Anterior cingulate cortex (tissue), 58 donors: ENCODE data around the gene IFT22.
A peak's percentile ranks its signal among the peaks of the same experiment; 100 is the strongest.
"Not testable (repeated sequence)": the region's sequence is repeated elsewhere in the genome, so short reads cannot be mapped to it uniquely, and the experiment has no call there.

Experiments
- DNase-seq, 58 donors: peaks; one replicate each; lab custom pipeline; 2025; lab: John Stamatoyannopoulos, UW

The IFT22 gene

DNA sequence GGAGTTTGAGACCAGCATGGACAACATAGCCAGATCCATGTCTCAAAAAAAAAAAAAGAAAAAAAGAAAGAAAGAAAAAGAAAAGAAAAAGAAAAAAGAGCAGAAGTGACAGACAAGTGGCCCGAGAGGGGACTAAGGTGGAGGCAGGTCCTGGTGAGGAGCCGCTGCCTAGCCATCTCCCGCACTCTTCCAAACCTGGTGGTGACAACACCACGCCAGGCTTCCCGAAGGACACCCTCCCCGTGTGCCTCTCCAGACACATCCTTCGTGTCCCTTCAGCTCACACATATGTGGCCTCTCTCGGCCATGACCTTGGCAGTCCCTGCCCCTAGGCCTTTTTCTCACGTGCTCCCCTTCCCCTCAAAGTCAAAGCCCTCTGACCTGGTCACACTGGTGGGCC lies 36.4 kb downstream of the IFT22 start:
- no peak for DNase-seq

DNA sequence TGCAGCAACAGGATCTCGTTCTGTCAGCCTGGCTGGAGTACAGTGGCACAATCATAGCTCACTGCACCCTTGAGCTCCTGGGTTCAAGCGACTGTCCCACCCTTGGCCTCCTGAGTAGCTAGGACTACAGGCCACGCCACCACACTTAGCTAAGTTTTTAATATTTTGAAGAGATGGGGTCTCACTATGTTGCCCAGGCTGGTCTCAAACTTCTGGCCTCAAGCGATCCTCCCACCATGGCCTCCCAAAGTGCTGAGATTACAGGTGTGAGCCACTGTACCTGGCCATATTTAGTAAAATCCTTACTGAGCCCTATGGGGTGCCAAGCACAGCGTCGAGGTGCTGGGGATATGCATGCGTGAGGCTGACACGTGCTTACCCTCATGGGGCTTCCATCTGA lies 40.7 kb downstream of the IFT22 start:
- not testable (repeated sequence) for DNase-seq

DNA sequence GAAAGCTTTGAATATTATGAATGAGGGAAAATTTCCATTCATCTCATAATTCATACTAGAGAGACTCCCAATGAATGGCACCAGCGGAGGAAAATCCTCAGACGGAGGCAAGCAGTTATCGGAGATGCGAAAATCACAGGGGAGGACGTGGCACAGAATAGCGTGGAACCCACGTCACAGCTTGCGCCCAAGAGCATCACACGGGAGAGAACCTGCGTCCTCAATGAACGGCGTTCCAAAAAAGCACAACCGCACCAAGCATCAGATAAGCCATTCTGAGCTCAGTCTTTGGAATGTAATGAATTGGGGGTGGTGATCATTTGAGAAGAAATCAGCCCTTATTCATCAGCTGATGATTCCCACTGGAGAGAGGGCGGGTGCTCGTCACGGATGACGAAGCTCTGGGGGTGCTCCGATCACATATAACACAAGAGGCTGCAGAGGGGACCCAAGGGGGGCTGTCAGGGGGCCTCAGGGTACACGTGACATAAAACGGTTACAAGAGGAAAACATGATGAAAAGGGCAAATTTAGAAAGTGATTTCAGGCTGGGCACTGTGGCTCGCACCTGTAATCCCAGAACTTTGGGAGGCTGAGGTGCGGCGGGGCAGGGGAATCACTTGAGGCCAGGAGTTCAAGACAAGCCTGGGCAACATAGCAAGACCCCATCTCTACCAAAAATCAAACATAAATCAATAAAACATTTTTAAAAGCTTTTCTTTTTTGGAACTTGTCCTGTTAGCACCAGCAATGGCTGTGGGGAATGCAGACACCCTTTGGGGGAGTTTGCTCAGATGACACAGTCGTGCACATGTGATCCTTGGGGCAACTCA lies 42.9 kb downstream of the IFT22 start:
- DNase-seq, result peak in 5 of 58 donors; percentile 7 to 38 (median 8)

DNA sequence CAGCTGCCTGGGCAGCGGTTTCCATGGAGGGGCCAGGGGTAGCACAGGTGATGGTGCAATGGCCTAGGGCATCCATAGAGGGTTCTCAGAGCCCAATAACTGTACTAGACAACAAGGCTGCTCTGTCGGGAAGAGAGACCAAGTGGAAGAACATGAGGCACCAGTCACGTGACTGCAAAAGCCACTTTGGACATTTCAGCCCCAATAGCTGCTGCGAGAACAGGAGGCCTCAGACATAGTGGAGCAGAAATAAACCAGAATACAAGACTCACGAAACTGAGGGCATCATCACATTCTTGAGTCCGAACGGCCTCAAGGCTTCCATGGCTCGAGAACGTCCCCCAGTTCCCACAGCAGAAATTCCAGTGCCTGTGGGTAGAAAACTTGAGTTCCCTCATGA lies 44.5 kb downstream of the IFT22 start:
- no peak for DNase-seq

DNA sequence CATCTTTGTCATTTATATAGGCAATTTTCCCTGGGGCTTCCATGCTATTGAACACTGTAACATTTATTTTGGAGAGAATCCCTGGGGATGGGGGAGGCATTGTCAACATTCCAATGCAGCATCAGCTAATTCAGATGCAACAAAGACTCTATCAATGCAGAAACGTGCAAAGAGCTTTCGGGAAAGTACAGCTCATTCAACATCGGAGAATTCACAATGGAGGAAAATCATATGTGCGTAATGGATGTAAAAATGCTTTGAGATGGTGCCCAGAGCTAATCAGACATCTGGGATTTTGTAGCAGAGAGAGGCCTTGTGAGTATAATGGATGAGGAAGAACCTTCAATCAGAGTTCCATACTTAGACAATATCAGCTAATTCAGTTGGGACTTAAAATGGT lies 48.4 kb downstream of the IFT22 start:
- DNase-seq, result peak in 3 of 58 donors; percentile 2 to 30 (median 19)

DNA sequence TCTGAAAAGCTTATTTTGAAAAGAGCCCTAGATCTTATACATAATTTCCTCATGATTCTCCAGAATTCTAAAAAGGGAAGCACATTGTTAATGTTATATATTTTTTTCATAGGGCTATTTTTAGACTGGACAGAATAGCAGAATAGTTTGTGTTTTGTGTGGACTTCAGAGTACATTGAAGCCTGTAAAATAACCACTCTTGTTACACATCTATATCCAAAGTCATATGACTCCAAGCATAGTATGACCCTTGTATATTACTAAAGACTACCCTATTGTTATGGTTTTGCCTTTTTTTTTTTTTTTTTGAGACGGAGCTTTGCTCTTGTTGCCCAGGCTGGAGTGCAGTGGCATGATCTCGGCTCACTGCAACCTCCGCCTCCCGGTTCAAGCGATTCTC lies 50.6 kb downstream of the IFT22 start:
- peak in 1 of 58 donors; percentile 19 for DNase-seq

DNA sequence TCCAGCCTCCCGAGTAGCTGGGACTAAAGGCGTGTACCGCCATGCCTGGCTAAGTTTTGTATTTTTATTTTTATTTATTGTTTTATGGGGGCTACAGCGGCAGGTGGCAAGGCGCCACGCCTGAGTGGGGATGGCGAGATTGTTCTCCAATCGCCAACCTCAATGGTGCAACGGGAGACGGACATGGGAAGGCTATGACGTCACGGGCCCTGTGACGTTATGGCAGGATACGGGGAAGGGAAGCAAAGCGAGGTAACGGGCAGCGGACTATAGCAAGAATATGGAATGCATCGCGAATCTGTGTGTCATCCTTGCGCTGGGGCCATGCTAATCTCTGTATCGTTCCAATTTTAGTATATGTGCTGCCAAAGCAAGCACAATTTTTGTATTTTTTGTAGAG lies 51.9 kb downstream of the IFT22 start:
- no peak for DNase-seq

DNA sequence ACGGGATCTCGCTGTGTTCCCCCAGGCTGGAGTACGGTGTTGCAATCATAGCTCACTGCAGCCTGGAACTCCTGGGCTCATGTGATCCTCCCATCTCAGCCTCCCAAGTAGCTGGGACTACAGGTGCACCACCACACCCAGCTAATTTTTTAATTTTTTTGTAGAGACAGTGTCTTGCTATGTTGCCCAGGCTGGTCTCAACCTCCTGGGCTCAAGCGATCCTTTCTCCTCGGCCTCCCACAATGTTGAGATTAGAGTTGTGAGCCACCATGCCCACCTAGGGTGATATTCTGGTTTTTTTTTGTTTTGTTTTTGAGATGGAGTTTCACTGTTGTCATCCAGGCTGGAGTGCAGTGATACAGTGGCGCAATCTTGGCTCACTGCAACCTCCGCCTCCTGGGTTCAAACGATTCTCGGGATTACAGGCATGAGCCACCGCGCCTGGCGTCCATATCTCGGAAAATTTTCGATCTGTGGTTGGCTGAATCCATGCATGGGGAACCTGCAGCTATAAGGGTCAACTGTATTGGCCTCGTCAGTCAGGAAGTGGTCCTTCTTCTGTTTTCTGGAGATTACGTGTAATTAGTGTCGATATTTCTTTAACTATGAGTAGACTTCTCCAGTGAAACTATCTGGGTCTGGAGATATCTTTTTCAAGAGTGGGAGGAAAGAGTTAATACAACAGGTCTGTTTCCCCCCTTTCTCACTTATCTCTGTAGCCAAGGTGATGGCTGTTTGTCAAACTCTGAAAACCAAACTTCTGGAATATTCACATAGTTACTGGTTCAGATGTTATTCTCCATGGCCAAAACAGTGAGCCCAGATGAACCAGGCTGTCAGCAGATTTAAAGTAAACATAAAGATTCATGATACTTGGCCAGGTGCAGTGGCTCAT lies 55.7 kb downstream of the IFT22 start:
- DNase-seq, result no peak

DNA sequence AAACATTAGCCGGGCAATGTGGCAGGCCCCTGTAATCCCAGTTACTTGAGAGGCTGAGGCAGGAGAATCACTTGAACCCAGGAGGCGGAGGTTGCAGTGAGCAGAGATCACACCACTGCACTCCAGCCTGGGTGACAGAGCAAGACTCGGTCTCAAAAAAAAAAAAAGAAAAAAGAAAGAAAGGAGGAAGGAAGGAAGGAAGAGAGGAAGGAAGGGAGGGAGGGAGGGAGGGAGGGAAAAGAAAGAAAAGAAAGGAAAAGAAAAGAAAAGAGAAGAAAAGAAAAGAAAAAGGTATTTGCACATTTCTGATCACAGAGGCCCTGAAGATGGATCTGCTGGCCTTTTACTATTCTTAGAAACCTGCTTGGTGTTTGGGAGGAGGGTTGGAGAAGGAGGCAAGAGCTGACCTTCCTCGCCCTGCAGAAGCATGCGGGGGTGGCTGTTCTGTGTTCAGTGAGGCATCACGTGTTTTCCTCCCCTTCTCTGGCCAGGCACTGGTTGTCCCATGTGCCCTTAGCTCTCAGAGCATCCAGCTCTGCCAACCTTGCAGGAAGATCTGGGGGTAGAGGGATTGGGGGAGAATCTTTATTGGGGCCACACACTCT lies 57.4 kb downstream of the IFT22 start:
- DNase-seq, result not testable (repeated sequence)
